ENCODE measurements around the gene TMEM52. TPM values are rescaled to one million over a fixed set of nuclear protein-coding genes. Genes with fewer than 3 reads are reported as not detected.
A peak's percentile ranks its signal among the peaks of the same experiment; 100 is the strongest.

The TMEM52 gene
- total and polyA plus RNA-seq, 2 experiments from 2014 or later: 3.6 to 5.8 TPM

- no peaks in the 10 kb centered on the region for H3K4me1 ChIP-seq (ENCODE audit: insufficient read depth)
- H3K4me2 ChIP-seq: no peak overlapping the region
- no peaks in the 10 kb centered on the region for H3K36me3 ChIP-seq (replicated peaks; ENCODE audit: insufficient read depth, low read depth)
- WGBS (ENCODE audit: low lambda C conversion rate, missing lambda C conversion rate): 86% methylated on average over 34 of the region's 38 CpGs
- TF ChIP-seq EZH2 (IDR thresholded peaks at IDR 0.05; ENCODE audit: borderline replicate concordance) (no peak), EZH2phosphoT487 (IDR thresholded peaks at IDR 0.05; ENCODE audit: low read depth, severe bottlenecking, unreplicated experiment) (no peak)
- TF ChIP-seq, protein P1, sequence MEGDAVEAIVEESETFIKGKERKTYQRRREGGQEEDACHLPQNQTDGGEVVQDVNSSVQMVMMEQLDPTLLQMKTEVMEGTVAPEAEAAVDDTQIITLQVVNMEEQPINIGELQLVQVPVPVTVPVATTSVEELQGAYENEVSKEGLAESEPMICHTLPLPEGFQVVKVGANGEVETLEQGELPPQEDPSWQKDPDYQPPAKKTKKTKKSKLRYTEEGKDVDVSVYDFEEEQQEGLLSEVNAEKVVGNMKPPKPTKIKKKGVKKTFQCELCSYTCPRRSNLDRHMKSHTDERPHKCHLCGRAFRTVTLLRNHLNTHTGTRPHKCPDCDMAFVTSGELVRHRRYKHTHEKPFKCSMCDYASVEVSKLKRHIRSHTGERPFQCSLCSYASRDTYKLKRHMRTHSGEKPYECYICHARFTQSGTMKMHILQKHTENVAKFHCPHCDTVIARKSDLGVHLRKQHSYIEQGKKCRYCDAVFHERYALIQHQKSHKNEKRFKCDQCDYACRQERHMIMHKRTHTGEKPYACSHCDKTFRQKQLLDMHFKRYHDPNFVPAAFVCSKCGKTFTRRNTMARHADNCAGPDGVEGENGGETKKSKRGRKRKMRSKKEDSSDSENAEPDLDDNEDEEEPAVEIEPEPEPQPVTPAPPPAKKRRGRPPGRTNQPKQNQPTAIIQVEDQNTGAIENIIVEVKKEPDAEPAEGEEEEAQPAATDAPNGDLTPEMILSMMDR (IDR thresholded peaks at IDR 0.05; ENCODE audit: poor library complexity): no peak
- no peaks in the 10 kb centered on the region for H3K9me2 ChIP-seq (replicated peaks; ENCODE audit: insufficient read depth)
- H3K27ac ChIP-seq: no peak overlapping the region
- no peaks in the 10 kb centered on the region for H3K9me3 ChIP-seq (ENCODE audit: low read depth)
- H3K27me3 ChIP-seq: no peaks in the 10 kb centered on the region
- no peak overlapping the region for H2AFZ ChIP-seq
- no peaks in the 10 kb centered on the region for H3K79me2 ChIP-seq
- peak; percentile 3 for DNase-seq (ENCODE audit: low spot score)
- no peaks in the 10 kb centered on the region for H4K20me1 ChIP-seq (ENCODE audit: insufficient read depth, poor library complexity, severe bottlenecking)
- no peak overlapping the region for H3K4me3 ChIP-seq
Observed at GRCh38 chr1:1929639-1930545, 10.8 kb upstream of the TMEM52 start.

GRCh38 chr1:1929102-1929638 lies 10.1 kb upstream of the TMEM52 start:
- no peaks in the 10 kb centered on the region for H3K27me3 ChIP-seq
- no peak overlapping the region for H3K4me2 ChIP-seq
- 70% methylated on average over 9 of the region's 10 CpGs for WGBS (ENCODE audit: low lambda C conversion rate, missing lambda C conversion rate)
- no peaks in the 10 kb centered on the region for H3K36me3 ChIP-seq (replicated peaks; ENCODE audit: insufficient read depth, low read depth)
- H3K4me1 ChIP-seq (ENCODE audit: insufficient read depth): no peaks in the 10 kb centered on the region
- H3K27ac ChIP-seq: no peak overlapping the region
- H3K79me2 ChIP-seq: no peaks in the 10 kb centered on the region
- no peaks in the 10 kb centered on the region for H3K9me2 ChIP-seq (replicated peaks; ENCODE audit: insufficient read depth)
- no peaks in the 10 kb centered on the region for H3K9me3 ChIP-seq (ENCODE audit: low read depth)
- TF ChIP-seq EZH2phosphoT487 (IDR thresholded peaks at IDR 0.05; ENCODE audit: low read depth, severe bottlenecking, unreplicated experiment) (no peak), EZH2 (IDR thresholded peaks at IDR 0.05; ENCODE audit: borderline replicate concordance) (no peak)
- TF ChIP-seq, protein P1 (IDR thresholded peaks at IDR 0.05; ENCODE audit: poor library complexity): no peak
- no peak overlapping the region for H3K4me3 ChIP-seq
- no peak overlapping the region for H2AFZ ChIP-seq
- no peak for DNase-seq (ENCODE audit: low spot score)
- no peaks in the 10 kb centered on the region for H4K20me1 ChIP-seq (ENCODE audit: insufficient read depth, poor library complexity, severe bottlenecking)

DNA sequence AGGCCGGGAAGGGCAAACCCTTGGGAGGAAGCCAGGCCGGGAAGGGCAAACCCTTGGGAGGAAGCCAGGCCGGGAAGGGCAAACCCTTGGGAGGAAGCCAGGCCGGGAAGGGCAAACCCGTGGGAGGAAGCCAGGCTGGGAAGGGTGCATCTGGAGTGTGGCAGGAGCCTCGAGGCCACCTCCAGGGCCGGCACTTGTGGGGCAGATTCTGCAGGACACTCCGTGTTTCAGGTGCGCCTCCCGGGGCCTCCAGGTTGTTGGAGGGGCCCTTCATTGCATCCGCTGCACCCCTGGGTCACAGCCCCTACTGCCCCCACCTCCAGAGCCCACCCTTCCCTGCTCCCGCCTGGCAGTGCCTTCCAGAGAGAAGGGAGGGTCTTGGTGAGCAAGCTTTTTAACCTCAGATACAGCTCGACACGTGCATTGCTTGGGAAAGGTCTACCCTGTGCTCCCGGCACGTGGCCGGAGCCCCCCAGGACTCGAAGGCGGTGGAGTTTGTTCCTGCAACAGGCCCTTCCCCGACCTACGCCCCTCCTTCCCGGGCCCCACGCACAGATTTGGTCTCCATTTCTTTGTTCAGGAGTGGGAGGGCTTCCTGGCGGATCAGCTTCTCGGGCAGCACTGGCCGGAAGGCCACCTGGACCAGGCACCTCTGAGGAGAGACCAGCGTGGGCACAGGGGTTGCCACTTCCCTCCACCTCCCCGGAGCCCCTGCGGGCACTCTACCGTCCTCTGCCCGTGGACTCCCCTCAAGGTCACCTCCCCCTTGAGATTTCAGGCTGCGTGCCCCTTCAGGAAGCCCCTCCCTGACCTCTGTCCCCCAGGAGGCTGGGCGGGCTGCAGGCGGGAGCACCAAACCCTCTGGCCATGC lies 9.4 kb upstream of the TMEM52 start:
- Histone ChIP-seq H4K20me1 (ENCODE audit: insufficient read depth, poor library complexity, severe bottlenecking) (no peaks in the 10 kb centered on the region), H3K79me2 (no peaks in the 10 kb centered on the region), H3K4me2 (no peak overlapping the region), H3K9me3 (ENCODE audit: low read depth) (no peaks in the 10 kb centered on the region), H3K27ac (no peak overlapping the region), H3K36me3 (replicated peaks; ENCODE audit: insufficient read depth, low read depth) (no peaks in the 10 kb centered on the region), H3K27me3 (no peaks in the 10 kb centered on the region), H3K4me1 (ENCODE audit: insufficient read depth) (peaks cover 1% of the 10 kb centered on the region), H3K4me3 (no peak overlapping the region), H3K9me2 (replicated peaks; ENCODE audit: insufficient read depth) (no peaks in the 10 kb centered on the region), H2AFZ (no peak overlapping the region)
- no peak for TF ChIP-seq EZH2 (IDR thresholded peaks at IDR 0.05; ENCODE audit: borderline replicate concordance)
- 89% methylated on average over 30 of the region's 34 CpGs for WGBS (ENCODE audit: low lambda C conversion rate, missing lambda C conversion rate)
- no peak for DNase-seq (ENCODE audit: low spot score)

Data from hepatocyte (in vitro differentiated cells).